H54 (cell line): ENCODE measurements around the gene PCBP1.
"Not testable (repeated sequence)": the region's sequence is repeated elsewhere in the genome, so short reads cannot be mapped to it uniquely, and the experiment has no call there.

Experiments
- DNase-seq: peaks from one replicate; pipeline ENCODE4 v3.0.0; 2011; ENCODE audit warnings: low spot score, mixed read lengths; ENCODE audit not compliant: insufficient read length
- FAIRE-seq: peaks from 3 replicates; lab custom pipeline; 2011; peaks lifted over from hg19 to GRCh38; lab: Jason Lieb, UNC
- POLR2A ChIP-seq: IDR thresholded peaks from 2 replicates; pipeline ENCODE4 v1.6.1; 2011; ENCODE audit warnings: low read depth, mild to moderate bottlenecking, low read length

Gene PCBP1

DNA sequence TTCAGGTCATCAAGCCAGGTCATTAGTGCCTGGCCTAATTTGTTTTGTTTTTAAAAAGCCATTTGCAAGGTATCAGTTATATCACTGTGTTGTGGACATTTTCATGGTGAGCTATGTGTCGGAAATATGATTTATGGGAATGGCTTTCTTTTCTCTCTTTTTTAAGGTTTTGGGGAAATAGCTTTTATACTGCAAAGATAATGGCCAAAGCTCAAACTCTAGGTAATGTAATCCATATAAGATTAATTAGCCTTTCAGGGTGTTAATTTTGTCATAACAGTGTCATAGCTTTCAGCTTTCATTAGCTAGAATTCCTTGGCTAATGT is 45.8 kb downstream of the PCBP1 start:
- no peak for TF ChIP-seq POLR2A
- no peak for FAIRE-seq
- no peak for DNase-seq

DNA sequence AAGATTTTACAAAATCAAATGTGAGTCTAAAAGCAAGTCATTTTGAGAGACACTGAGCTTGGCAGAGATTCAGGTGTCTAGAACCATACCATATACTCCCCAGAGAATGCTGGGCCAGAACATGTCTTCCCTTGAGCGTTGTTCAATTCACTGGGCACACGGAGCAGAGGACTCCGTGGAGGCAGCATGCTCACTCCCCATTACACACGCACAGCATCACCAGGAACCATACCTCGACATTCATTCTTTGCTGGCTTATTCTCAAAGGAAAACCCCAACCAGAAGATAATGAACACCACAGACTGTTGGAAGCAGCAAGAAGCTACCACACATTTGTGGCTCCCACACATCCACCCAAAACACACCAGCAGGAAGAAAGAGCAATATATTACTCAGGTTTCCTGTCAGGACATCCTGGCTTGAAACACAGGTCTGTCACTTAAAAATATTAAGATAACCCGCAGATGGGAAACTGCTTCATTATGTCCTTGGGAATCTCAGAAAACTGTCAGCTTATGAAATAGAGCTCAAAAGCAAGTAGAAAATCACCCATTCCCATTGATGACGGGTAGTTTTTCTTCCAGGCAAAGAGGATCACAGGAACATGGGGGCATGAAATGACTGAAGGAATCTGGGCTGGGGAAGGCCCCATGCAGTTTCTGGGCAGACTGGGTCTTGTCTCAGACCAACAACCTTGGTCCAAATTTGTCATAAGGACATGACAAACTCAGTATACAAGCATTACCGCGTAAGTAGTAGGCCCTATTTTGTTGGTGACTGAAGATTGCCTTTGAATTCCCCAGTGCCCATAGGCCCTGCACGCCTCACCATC is 46.4 kb downstream of the PCBP1 start:
- FAIRE-seq (no peak), DNase-seq (no peak)
- TF ChIP-seq POLR2A = no peak

DNA sequence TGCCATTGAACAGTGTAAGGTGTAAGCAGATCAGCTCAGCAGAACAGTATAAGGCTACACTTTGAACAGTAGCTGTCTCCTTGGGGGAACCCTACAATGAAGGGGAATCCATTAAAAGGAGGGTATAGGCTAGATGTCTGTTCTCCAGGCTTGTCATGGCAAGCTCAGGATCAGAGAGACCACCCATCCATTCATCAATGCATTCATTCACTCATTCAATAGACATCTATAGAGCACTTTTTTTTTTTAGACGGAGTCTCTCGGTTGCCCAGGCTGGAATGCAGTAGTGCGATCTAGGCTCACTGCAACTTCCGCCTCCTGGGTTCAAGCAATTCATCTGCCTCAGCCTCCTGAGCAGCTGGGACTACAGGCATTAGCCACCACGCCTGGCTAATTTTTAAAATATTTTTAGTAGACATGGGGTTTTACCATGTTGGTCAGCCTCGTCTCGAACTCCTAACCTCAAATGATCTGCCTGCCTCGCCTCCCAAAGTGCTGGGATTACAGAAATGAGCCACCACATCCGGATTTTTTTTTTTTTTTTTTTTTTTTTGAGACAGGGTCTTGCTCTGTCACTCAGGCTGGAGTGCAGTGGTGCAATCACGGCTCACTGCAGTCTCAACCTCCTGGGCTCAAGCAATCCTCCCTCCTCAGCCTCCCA is 47.2 kb downstream of the PCBP1 start:
- not testable (repeated sequence) for FAIRE-seq, DNase-seq
